Suprapubic skin (tissue), 4 donors: ENCODE data around the gene CFAP77. TPM values are rescaled to one million over a fixed set of nuclear protein-coding genes. Genes with fewer than 3 reads are reported as not detected.

Experiments
- DNase-seq, 2 donors: peaks; one replicate each; pipeline ENCODE4 v3.0.0-alpha.2; 2019; ENCODE audit warnings: low spot score in 2 of 2
- H3K27ac ChIP-seq: fragments of 200-600 bp; sonication (generic); one replicate; pipeline ENCODE4 v1.5.1; 2019
- H3K27me3 ChIP-seq: fragments of 200-600 bp; sonication (generic); one replicate; pipeline ENCODE4 v1.5.1; 2019
- H3K36me3 ChIP-seq: fragments of 200-600 bp; sonication (generic); one replicate; pipeline ENCODE4 v1.5.1; 2019
- H3K4me1 ChIP-seq: fragments of 200-600 bp; sonication (generic); one replicate; pipeline ENCODE4 v1.5.1; 2019
- H3K4me3 ChIP-seq: fragments of 200-600 bp; sonication (generic); one replicate; pipeline ENCODE4 v1.5.1; 2019; ENCODE audit warnings: mild to moderate bottlenecking
- H3K9me3 ChIP-seq: fragments of 200-600 bp; sonication (generic); one replicate; pipeline ENCODE4 v1.5.1; 2019
- CTCF ChIP-seq, 2 donors: fragments of 200-600 bp in 1 of 2; fragments of 450-650 bp in 1 of 2; sonication (generic) in 1 of 2; IDR thresholded peaks; one replicate each; pipeline ENCODE4 v1.5.1; 2016 to 2019; ENCODE audit warnings: antibody characterized with exemption in 2 of 2, mild to moderate bottlenecking in 1 of 2, moderate library complexity in 1 of 2
- EP300 ChIP-seq: sonication (generic); formaldehyde crosslinking; IDR thresholded peaks from one replicate; pipeline ENCODE4 v1.6.1; 2017; ENCODE audit warnings: antibody characterized with exemption
- POLR2A ChIP-seq, 2 donors: fragments of 450-650 bp; IDR thresholded peaks; one replicate each; pipeline ENCODE4 v1.6.1; 2017; ENCODE audit warnings: antibody characterized with exemption in 2 of 2, mild to moderate bottlenecking in 2 of 2, moderate library complexity in 2 of 2
- POLR2AphosphoS5 ChIP-seq, 3 donors: sonication (generic); formaldehyde crosslinking; IDR thresholded peaks; one replicate each; pipeline ENCODE4 v1.6.1; 2017; ENCODE audit warnings: antibody characterized with exemption in 3 of 3
- WGBS: methylation state at CpG from one replicate; pipeline ENCODE4 v1.1.5; 2018; 5-methylcytosine and 5-hydroxymethylcytosine counted together
- total RNA-seq, 4 donors: library from RNA; depleted of rRNA; stranded (reverse); fragments of >200 nt; gene quantifications; one replicate each; pipeline ENCODE4 v1.1.0, GENCODE V29; 2016

The CFAP77 gene
- total RNA-seq, 4 donors from 2014 or later = 1.0 TPM; not detected in 3

DNA sequence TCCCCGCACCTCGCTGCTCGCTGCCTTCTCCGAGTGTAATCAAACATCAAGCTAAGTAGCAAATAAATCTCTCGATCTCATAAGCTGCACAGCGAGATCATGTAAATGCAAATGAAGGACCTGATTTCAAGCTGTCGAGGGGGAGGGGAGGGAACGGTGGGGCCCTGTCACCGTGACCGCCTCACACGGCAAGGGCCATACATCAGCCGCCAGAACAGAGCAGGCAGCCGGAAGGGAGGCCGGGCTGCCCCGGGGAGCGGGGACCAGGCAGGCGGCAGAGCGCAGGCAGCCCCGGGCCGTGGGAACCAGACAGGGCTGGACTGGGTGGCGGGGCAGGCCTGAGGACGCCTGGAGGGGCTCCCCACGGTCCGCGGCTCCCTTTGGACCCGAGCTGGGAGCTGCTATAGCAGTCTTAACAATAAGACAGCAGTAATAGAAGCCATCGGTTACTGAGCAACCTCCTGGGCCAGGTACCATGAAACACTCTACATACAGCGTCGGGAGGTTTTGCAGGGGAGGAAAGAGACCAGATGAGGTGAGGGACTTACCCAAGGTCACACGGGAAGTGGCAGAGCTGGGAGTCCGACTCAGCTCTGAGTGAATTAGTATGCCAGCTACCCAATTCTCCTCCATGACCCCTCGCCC lies 76.8 kb downstream of the CFAP77 start:
- WGBS = 37% methylated on average over 14 of the region's 32 CpGs
- no peak for TF ChIP-seq CTCF (IDR thresholded peaks at IDR 0.05)
- TF ChIP-seq POLR2AphosphoS5 (IDR thresholded peaks at IDR 0.05) = no peak
- no peak for TF ChIP-seq POLR2A (IDR thresholded peaks at IDR 0.05)
- TF ChIP-seq EP300 = no peak
- no peak for DNase-seq

DNA sequence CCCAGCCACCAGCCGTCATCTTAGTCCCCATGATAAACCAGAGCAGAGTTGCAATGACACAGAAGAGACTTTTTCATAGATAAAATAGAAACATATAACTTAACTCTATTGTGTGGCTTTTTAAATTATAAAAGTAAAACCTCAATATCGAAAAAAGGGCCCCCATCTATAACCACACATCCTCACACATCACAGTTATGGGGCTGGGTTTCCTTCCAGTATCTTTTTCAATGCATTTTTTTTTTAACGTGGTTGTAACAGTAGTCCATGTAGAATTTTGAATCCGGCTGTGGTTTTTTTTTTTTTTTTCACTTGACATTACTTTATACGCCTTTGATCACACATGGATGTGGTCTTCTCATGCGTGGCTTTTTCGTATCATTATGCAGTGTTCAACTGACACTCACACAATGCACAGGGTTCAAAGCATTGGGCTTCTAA lies 77.4 kb downstream of the CFAP77 start:
- Histone ChIP-seq H3K9me3 (no peaks in the 10 kb centered on the region), H3K27ac (no peak overlapping the region), H3K4me3 (no peak overlapping the region), H3K36me3 (no peaks in the 10 kb centered on the region), H3K4me1 (no peaks in the 10 kb centered on the region), H3K27me3 (peaks cover 90% of the 10 kb centered on the region)
- TF ChIP-seq CTCF (IDR thresholded peaks at IDR 0.05) (no peak), EP300 (no peak), POLR2A (IDR thresholded peaks at IDR 0.05) (no peak), POLR2AphosphoS5 (IDR thresholded peaks at IDR 0.05) (no peak)
- no peak for DNase-seq
- WGBS = 75% methylated on average over 7 of the region's 7 CpGs

More for the DNA sequence above, 76.8 kb downstream of the CFAP77 start:
- no peaks in the 10 kb centered on the region for H3K4me1 ChIP-seq
- no peak overlapping the region for H3K4me3 ChIP-seq
- no peaks in the 10 kb centered on the region for H3K9me3 ChIP-seq
- H3K27ac ChIP-seq = no peak overlapping the region
- H3K27me3 ChIP-seq = peaks cover 88% of the 10 kb centered on the region
- no peaks in the 10 kb centered on the region for H3K36me3 ChIP-seq

DNA sequence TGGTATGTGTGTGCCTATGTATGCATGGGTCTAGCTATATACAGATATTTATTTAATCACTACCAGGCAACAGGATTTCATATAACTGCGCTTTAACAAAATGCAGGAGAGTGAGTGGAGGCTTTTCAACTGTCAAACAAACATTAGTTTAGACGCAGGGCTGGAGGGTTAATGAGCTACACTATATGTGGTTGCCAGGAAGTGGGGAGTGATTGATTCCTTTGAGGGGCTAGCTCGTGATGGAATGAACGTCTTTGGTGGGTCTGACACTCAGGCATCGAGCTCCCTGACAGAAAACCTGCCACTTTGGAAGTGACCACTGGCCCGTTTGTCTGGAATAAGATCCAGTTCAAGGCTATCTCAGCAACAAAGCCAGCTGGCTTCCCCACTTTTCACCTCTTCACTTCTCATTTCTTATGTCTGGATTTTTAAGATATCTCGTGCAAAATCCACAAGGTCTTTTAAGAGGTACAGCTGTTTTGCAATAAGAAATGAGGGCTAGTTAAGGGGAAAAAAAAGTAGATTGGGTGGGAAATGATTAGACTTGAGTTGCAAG lies 78.0 kb downstream of the CFAP77 start:
- Histone ChIP-seq H3K36me3 (no peaks in the 10 kb centered on the region), H3K27ac (no peak overlapping the region), H3K27me3 (peaks cover 88% of the 10 kb centered on the region), H3K4me1 (no peaks in the 10 kb centered on the region), H3K9me3 (no peaks in the 10 kb centered on the region), H3K4me3 (no peak overlapping the region)
- WGBS = 28% methylated on average over 7 of the region's 7 CpGs
- TF ChIP-seq POLR2A (IDR thresholded peaks at IDR 0.05) = no peak
- TF ChIP-seq EP300 = no peak
- no peak for TF ChIP-seq POLR2AphosphoS5 (IDR thresholded peaks at IDR 0.05)
- no peak for TF ChIP-seq CTCF (IDR thresholded peaks at IDR 0.05)
- DNase-seq = no peak

- TF ChIP-seq CTCF (IDR thresholded peaks at IDR 0.05) (no peak), EP300 (no peak), POLR2A (IDR thresholded peaks at IDR 0.05) (no peak), POLR2AphosphoS5 (IDR thresholded peaks at IDR 0.05) (no peak)
- WGBS = 39% methylated on average over 9 of the region's 9 CpGs
- no peaks in the 10 kb centered on the region for H3K36me3 ChIP-seq
- DNase-seq = no peak
- no peak overlapping the region for H3K27ac ChIP-seq
- no peak overlapping the region for H3K4me3 ChIP-seq
- no peaks in the 10 kb centered on the region for H3K9me3 ChIP-seq
- H3K27me3 ChIP-seq = peaks cover 88% of the 10 kb centered on the region
- H3K4me1 ChIP-seq = no peaks in the 10 kb centered on the region
Measured at GRCh38 chr9:132488626-132489025, 78.6 kb downstream of the CFAP77 start.

DNA sequence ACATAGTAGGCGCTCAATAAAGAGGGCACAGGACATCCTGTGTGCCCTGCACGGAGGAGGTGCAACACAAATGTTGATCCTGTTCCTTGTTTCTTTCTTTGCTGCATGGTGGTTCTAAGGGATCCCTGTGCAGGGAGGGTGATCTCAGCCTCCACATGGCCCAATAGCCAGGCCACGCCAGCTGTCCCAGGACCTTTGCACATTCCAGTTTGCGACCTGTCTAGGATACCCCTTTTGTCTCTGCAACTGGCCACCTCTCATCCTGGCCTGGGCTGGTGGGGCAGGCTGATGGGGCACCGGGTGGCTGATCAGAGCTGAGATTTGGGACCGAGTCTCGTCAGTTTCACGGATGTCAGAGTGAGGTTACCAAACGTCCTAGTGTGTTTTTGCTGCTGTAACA lies 79.5 kb downstream of the CFAP77 start:
- Histone ChIP-seq H3K4me1 (no peaks in the 10 kb centered on the region), H3K27ac (no peak overlapping the region), H3K27me3 (peaks cover 92% of the 10 kb centered on the region), H3K9me3 (no peaks in the 10 kb centered on the region), H3K4me3 (no peak overlapping the region), H3K36me3 (no peaks in the 10 kb centered on the region)
- 81% methylated on average over 7 of the region's 9 CpGs for WGBS
- no peak for DNase-seq
- no peak for TF ChIP-seq EP300
- TF ChIP-seq CTCF (IDR thresholded peaks at IDR 0.05) = no peak
- no peak for TF ChIP-seq POLR2A (IDR thresholded peaks at IDR 0.05)
- no peak for TF ChIP-seq POLR2AphosphoS5 (IDR thresholded peaks at IDR 0.05)
